Measurements from ENCODE around the gene ZNF865. TPM values are rescaled to one million over a fixed set of nuclear protein-coding genes. Genes with fewer than 3 reads are reported as not detected.
A peak's percentile ranks its signal among the peaks of the same experiment; 100 is the strongest.

ZNF865 gene
- total and polyA plus RNA-seq, 10 of the 15 experiments (the other 5 are each of a cell fraction or from before 2014, with no cell fraction given), result 0.02 to 18.3 (median 0.90) TPM

DNA sequence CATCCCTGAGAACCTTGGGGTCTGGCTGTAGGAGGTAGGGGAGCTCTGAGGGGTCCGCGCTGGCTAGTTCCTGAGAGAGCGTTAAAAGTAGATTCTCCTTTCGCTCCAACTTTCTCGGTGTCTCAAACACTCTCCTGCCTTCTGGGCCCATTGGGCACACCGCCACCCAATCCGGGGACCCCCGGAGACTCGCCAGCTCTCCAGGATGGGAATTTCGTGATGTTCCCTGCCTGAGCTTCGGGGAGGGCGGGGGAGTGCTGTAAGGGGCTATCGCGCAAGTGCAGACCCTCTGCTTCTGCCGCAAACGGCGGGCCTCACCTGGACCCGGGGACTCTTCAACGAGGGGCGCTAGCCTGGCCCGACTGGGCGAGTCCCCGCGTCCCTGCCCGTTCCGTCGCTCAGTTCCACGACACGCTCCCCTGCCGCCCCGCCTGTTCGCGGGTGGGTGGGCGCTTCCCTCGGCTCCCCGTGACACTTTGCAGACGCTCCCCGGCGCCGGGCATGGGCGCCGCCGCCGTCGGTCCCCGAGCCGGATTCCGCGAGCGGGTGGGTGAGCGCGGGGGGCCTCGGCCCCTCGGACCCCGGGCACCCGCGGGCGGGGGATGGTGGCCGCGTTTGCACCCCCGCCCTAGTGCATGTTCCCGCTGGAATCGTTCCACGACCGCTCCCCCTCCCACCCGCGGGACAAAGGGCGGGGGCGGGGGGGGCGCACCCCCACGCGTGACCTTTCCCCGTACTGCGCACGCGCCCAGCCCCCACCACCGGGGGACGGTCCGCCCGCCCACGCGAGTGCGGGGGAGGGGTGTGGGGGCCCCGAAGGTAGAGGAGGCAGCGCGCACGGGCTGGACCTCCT lies 42.5 kb downstream of the ZNF865 start, which contains the start of gene CCDC106:
TSS of gene CCDC106 (plus strand) at position 481 of the 853 bp plus-strand sequence. CDS start 835 bp downstream, outside the sequence.
- ChIA-PET CTCF (interaction anchor here (0.6 to 4.8 kb wide), 13 partner anchors 9 to 740 kb away, joined by 3 to 52 read pairs (median 6); partner anchors contain the start of gene ZNF865), RAD21 (ENCODE audit: unreplicated experiment) (interaction anchor here (0.9 to 4.4 kb wide), 7 partner anchors 10 to 667 kb away, joined by 3 to 36 read pairs (median 5); partner anchors contain the start of genes ZNF628 and ZSCAN5A), POLR2A (interaction anchor here (0.8 to 3.3 kb wide), 12 partner anchors 9 to 171 kb away, joined by 3 to 28 read pairs (median 4); partner anchors contain the start of genes FIZ1, ZNF524, ZNF628 and ZNF784), SMC1A (ENCODE audit: uncharacterized antibody, unreplicated experiment) (interaction anchor here (1.0 to 2.0 kb wide), 4 partner anchors 9 to 29 kb away, joined by 3 to 24 read pairs (median 6); no protein-coding TSS in a partner anchor)
- no peaks in the 10 kb centered on the region for H3K9me3 ChIP-seq (replicated peaks; ENCODE audit: control insufficient read depth, insufficient read depth, low read length)
- H3K9ac ChIP-seq (ENCODE audit: control insufficient read depth, insufficient read depth, low read length), result peak within 1 kb of the TSS; percentile 91
- H3K36me3 ChIP-seq (ENCODE audit: control insufficient read depth in 2 of 2, insufficient read depth in 2 of 2, low read length in 1 of 2), result peaks cover 1 to 2% of the 10 kb centered on the region in 2 experiments; a peak in 2 of 4 replicates
- peak; percentile 44 for ATAC-seq
- no TSS peak for BruUV-seq (replicated peaks)
- in situ Hi-C loops (cut with MboI), result no loop called here
- H3K27ac ChIP-seq (ENCODE audit: control insufficient read depth, insufficient read depth), result peak within 1 kb of the TSS; percentile 90
- H3K4me3 ChIP-seq, result peak within 1 kb of the TSS; percentile 99
- no peaks in the 10 kb centered on the region for H4K20me1 ChIP-seq (ENCODE audit: control insufficient read depth, insufficient read depth)
- peaks cover 25% of the 10 kb centered on the region for H3K4me1 ChIP-seq (ENCODE audit: control insufficient read depth, insufficient read depth, low read length)
- H2AFZ ChIP-seq (ENCODE audit: control insufficient read depth, low read depth, low read length), result peak within 1 kb of the TSS; percentile 86
- 2% methylated on average over 63 of the region's 87 CpGs for WGBS (ENCODE audit: insufficient coverage, insufficient replicate concordance, low lambda C conversion rate, missing lambda C conversion rate)
- peak within 1 kb of the TSS; percentile 95 for H3K4me2 ChIP-seq (ENCODE audit: control insufficient read depth, insufficient read depth)
- H3K79me2 ChIP-seq (ENCODE audit: control insufficient read depth, insufficient read depth, low read length), result peaks cover 47% of the 10 kb centered on the region
- no peaks in the 10 kb centered on the region for H3K27me3 ChIP-seq (replicated peaks in 1 of 2; ENCODE audit: control insufficient read depth in 2 of 2, insufficient read depth in 2 of 2, low read length in 1 of 2)
- intact Hi-C loops (cut with micrococcal nuclease; ENCODE audit: unreplicated experiment), result no loop called here
- DNase-seq (ENCODE audit: low read depth, low spot score), result no peak
- FAIRE-seq, result peak; percentile 75
- no peak for TF ChIP-seq ZSCAN29 (IDR thresholded peaks at IDR 0.05)
- TF ChIP-seq WRNIP1 (IDR thresholded peaks at IDR 0.05; ENCODE audit: borderline replicate concordance, low read depth, low read length), result no peak
- TF ChIP-seq NR2F1 (conservative IDR thresholded peaks at IDR 0.05), result peak; percentile 96
- TF ChIP-seq MTA2 (IDR thresholded peaks at IDR 0.05; ENCODE audit: low read depth), result no peak
- 0 out of 2 replicates have a peak, but pooled peaks have one; percentile 8 for TF ChIP-seq ATF7 (IDR thresholded peaks at IDR 0.05; ENCODE audit: low read depth)
- TF ChIP-seq, protein P1, sequence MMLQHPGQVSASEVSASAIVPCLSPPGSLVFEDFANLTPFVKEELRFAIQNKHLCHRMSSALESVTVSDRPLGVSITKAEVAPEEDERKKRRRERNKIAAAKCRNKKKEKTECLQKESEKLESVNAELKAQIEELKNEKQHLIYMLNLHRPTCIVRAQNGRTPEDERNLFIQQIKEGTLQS (IDR thresholded peaks at IDR 0.05; ENCODE audit: borderline replicate concordance, extremely low read depth, low read depth, low read length), result no peak
- TF ChIP-seq KAT2A (conservative IDR thresholded peaks at IDR 0.05; ENCODE audit: control insufficient read depth, low read depth, low read length), result no peak
- TF ChIP-seq RBBP5 (conservative IDR thresholded peaks at IDR 0.05), result no peak
- peak; percentile 35; the same call in 1 of the 3 replicates for TF ChIP-seq POU2F2 (IDR thresholded peaks at IDR 0.05; ENCODE audit: borderline replicate concordance, low read depth, low read length)
- TF ChIP-seq, protein P2, sequence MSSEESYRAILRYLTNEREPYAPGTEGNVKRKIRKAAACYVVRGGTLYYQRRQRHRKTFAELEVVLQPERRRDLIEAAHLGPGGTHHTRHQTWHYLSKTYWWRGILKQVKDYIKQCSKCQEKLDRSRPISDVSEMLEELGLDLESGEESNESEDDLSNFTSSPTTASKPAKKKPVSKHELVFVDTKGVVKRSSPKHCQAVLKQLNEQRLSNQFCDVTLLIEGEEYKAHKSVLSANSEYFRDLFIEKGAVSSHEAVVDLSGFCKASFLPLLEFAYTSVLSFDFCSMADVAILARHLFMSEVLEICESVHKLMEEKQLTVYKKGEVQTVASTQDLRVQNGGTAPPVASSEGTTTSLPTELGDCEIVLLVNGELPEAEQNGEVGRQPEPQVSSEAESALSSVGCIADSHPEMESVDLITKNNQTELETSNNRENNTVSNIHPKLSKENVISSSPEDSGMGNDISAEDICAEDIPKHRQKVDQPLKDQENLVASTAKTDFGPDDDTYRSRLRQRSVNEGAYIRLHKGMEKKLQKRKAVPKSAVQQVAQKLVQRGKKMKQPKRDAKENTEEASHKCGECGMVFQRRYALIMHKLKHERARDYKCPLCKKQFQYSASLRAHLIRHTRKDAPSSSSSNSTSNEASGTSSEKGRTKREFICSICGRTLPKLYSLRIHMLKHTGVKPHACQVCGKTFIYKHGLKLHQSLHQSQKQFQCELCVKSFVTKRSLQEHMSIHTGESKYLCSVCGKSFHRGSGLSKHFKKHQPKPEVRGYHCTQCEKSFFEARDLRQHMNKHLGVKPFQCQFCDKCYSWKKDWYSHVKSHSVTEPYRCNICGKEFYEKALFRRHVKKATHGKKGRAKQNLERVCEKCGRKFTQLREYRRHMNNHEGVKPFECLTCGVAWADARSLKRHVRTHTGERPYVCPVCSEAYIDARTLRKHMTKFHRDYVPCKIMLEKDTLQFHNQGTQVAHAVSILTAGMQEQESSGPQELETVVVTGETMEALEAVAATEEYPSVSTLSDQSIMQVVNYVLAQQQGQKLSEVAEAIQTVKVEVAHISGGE (CRISPR knock-in tag; IDR thresholded peaks at IDR 0.05), result no peak
- TF ChIP-seq, protein P3, sequence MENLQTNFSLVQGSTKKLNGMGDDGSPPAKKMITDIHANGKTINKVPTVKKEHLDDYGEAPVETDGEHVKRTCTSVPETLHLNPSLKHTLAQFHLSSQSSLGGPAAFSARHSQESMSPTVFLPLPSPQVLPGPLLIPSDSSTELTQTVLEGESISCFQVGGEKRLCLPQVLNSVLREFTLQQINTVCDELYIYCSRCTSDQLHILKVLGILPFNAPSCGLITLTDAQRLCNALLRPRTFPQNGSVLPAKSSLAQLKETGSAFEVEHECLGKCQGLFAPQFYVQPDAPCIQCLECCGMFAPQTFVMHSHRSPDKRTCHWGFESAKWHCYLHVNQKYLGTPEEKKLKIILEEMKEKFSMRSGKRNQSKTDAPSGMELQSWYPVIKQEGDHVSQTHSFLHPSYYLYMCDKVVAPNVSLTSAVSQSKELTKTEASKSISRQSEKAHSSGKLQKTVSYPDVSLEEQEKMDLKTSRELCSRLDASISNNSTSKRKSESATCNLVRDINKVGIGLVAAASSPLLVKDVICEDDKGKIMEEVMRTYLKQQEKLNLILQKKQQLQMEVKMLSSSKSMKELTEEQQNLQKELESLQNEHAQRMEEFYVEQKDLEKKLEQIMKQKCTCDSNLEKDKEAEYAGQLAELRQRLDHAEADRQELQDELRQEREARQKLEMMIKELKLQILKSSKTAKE (IDR thresholded peaks at IDR 0.05; ENCODE audit: low read depth, poor library complexity, severe bottlenecking), result no peak
- no peak for TF ChIP-seq GABPA (IDR thresholded peaks at IDR 0.05; ENCODE audit: low read depth)
- no peak for TF ChIP-seq NRF1 (conservative IDR thresholded peaks at IDR 0.05; ENCODE audit: low read depth, low read length)
